HG03064 (cell line): ENCODE results near the gene FBXO7.

Experiments
- ATAC-seq: cut with Tn5 transposase; IDR thresholded peaks from one replicate; pipeline ENCODE4 v1.9.1; 2021; ENCODE audit warnings: low read depth; ENCODE audit not compliant: unreplicated experiment

The FBXO7 gene

DNA sequence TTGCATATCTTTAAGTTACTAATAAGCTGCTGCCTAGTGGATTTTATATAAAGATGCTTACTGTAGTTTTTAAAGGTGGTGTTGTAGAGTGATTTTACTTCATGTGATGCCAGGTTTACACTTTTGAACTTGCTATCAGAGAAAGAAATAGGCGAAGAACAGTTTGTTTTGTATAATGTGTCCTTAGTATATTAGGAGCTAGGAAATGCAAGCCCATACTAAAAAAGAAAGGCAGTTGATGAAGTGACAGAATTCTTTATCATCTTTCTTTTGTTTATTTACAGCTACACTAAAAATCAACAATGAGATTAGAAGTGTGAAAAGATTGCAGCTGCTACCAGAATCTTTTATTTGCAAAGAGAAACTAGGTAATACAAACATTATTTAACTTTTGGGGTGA lies 12.8 kb downstream of the FBXO7 start:
- ATAC-seq = no peak

DNA sequence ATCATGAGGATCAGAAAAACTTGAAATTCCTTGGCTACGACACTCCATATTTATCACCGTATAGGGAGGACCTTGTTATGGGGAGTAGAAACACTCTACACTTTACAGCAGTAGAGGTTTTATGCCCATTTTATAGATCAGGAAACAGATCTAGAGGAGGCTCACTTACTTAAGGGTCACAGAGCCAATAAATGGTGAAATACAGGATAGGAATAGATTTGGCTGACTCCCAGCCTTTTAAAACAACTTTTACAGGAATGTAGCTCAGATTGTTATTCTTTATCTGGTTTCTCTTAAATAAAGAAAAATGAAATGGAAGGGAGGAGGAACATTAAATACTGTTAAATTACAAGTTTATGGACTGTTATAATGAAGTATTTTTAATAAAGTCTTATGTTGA lies 14.8 kb downstream of the FBXO7 start:
- no peak for ATAC-seq

DNA sequence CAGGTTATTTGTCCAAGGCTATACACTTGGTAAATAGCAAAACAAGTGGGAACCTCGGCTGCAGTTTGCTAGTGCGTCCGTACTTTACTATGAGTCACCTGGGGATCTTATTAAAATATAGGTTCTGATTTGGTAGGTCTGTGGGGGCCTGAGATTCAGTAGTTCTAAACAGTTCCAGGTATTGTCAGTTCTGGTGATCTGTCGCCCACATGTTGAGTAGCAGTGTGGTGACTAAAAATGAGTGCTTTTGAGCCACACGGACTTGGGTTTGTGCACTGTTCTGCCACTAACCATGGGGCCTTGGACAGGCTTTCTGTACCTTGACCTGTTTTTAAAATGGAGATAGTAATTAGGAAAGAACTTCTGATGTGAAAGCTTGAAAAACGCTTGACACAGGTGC lies 15.7 kb downstream of the FBXO7 start:
- ATAC-seq = no peak

DNA sequence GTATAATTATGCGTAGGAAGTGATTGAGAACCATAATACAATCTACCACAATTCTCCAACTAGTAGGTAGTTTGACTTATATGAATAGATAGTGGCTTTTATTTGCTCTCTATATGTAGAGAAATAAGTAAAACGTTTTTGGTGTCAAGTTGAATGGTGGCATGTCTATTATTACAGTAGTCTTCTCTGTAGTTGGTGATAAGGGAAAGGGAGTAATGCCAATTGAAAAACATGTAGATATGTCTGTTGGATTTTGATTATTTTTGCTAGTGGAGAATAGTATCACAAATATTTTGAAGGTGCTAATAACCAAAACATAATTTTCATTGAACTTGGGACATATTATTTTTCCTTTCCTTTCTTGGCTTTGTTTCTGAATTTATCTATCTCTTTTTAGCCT lies 17.5 kb downstream of the FBXO7 start:
- ATAC-seq = no peak

DNA sequence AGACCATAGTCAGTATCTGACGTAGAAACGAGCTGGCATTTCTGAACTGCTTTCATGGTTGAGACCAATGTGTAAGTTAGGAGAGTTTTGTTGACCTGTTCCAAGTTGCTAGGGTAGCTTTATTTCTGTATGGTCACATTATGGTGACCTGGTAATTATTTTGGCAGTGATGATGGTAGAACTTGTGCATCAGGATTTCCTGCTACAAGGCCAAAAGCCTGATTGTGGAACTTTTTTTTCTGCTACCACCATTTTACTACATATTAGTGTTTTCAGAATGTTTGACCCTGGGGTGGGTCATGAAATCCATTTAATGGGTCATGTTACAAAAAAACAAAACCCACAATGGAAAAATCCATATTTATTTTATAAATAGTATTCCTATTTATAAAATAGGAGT lies 18.9 kb downstream of the FBXO7 start:
- no peak for ATAC-seq

DNA sequence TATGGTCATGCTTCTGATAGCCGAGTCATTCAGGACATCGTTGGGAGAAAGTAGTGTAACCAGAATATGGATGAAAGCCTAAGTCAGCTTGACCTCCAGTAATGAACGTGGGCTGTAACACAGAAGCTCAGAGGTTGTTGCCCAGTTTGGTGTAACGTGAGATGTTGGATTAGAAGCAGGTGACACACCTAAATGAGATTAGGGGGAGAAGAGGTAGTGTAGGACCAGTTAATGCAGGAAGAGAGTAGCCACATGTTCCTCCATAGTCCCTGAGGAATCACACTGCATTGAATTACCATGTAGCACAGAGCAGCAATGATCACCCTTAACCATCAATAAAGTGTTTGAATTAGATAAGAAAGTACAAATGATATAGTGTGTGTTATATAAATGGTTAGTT lies 20.4 kb downstream of the FBXO7 start:
- ATAC-seq = no peak

DNA sequence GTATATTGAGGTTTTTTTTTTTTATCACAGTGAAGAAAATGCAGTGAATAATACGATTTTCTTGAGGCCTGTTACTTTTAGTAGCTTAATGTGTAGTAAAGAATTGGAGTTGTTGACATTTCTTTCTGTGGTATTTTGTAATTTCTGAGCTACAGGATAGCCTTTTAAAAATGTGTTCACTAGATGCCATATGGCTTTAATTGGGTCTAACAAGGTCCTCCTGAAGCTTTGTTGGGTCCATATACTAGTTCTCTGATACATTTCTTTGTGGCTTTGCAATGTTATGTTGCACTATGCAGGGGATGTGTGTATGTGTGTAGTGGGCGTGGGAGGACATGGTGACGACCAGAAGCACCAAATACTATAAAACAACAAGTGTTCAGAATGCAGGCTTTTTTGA lies 25.1 kb downstream of the FBXO7 start:
- no peak for ATAC-seq

DNA sequence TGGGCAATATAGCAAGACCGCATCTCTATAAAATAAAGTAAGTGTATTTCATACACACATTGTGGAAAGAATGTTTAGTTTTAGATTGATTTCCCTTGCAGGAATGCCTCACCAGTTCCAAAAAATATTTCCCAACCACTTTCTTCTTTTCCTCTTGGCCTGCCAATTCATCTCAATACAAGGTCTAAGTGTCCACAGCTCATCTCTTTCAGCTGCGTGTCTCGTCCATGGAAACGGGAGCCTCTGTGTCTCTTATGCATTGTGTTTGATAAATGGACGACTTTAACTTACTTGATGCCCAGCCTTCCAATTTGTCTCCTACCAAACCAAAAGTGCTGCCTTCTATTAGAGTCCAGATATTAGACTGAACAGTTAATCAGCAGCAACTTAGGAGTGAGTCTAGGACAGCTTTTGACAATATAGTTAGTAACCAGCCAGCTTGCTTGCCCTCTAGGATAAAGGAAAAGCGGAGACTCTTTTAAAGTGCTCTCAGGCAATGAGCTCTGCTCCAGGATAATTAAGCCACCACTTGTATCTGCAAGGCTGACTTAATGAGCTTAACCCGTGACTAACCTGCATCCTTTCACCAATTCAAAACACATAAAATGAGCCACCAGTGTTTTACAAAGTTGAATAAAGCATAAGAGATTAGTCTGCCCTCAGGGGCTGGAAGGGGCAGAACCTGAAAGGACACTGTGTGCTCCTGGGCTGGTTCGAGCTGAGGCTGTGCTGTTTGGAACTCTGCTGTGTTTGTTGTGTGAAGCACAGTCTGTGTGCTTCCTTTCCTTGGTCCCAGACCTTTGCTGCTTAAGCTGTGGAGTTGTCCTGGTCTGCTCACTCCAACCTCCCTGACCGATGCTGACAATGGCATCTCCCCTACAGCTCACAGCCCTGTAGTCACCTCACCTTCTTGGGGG lies 27.5 kb downstream of the FBXO7 start:
- no peak for ATAC-seq

DNA sequence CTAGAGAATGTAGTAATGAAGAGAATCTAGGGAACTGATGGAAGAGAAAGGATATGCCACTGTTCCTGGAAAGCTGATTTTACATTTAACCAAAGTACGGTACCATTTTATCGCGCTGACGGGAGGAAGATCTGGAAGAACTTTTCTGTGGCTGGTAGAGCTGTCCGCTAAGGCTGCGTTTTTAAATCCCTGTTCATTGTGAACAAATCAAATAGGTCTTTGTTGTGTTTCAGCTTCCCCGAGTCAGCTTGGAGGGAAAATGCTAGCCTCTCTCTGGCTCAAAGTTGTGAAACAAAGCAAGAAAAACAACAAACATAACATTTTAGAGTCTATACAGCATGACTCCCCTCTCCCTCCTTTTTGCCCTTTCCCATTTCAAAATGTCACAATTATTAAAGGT lies 34.4 kb downstream of the FBXO7 start:
- no peak for ATAC-seq

DNA sequence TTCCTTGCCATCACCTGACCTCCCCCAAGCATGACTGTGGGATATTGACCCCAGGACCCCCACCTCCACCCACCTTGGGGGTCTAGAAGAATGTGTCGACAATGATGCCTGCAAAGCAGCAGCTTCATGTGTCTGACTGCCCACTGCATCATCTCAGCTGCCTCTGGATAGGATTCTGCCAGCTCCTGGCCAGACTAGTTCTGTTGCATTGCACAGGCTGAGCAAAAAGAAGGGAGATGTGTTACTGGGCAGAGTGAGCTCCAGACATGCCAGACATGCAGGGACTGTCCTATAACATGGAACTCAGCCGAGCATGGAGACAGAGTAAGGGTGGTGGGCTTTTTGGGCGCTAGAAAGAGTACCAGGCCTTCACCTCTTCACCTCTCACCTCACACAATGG lies 36.7 kb downstream of the FBXO7 start:
- ATAC-seq = no peak

DNA sequence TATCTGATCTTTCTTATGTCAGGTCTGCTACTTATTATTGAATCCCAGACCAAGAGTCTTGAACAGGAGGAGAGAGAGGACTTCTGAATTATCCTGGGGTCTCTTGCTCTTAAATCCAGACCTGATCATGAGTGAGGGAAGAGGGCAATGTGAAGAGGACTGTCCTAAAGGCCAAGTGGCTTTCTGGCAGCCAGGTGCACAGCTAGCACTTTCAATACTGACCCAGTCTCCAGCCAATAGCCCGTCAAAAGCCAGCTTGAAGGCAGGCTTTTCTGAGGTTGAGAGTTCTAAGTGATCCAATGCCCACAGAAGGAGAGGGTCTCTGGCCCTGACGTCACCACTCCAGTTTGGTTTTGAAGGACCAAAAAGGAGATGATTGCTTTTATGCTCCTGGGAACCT lies 37.2 kb downstream of the FBXO7 start:
- no peak for ATAC-seq

DNA sequence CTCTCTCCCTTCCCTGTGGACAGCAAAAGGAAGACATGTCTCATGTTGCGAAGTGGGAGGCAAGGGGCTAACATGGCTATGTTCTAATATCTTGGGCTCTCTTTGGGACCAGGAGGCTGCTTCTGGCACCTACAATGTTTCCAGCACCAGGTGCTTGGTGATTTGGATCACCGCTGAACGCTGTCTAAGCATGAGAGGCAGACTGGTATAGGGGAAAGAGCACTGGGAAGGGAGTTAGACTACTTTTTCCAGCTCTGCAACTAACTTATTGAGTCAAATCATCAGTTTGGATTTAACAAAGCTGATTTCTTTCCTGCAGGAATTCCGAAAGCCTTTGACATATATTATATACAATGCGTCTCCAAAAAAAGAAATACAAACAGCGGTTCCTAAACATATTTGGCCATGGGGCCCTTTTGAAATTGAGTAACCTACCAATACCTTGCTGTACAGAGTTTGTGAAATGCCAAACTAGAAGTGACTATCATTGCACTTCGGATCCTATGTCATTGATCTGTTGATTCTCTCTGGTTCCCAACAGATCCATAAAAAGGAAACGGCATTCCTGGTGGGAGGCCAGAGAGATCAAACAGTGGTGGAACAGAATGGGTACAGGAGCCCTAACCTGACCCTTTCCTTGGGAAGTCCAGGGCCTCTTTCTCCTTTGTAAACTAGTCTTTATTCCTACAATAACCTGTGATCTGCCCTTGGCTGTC lies 37.8 kb downstream of the FBXO7 start:
- ATAC-seq = no peak

DNA sequence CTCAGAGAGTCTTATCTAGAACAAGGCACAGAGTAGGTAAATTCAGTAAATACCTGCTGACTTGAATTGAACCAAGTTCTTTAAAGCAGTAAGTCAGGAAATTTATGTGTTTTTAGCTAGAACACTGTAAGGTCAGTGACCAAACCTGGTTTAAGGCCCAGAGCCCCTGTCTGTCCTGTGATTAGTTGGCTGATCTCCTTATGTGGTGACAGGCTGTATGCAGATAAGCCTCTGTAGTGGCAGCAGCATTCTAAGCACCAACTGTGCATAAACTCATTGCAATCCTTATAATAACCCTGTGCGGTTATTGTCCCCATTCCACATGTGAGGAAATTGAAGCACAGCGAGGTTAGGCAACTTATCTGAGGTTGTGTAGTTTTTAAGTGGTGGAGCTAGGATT lies 40.5 kb downstream of the FBXO7 start:
- ATAC-seq = no peak

DNA sequence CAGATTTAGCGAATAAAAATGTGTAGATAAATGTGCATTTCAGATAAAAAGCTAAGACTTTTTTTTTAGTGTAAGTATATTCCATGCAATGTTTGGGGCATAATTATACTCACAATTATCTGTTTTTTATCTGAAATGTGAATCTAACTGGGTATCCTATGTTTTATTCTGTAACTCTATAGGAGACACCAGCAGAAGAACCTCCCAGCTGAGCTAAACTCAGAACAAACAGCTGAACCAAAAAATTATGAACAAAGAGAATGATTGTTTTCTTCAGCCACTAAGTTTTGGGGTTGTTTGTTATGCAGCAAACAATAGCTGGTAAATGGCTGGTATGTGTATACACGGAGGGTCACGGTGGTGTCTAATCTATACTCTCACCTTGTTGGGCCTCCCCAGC lies 42.9 kb downstream of the FBXO7 start:
- no peak for ATAC-seq

DNA sequence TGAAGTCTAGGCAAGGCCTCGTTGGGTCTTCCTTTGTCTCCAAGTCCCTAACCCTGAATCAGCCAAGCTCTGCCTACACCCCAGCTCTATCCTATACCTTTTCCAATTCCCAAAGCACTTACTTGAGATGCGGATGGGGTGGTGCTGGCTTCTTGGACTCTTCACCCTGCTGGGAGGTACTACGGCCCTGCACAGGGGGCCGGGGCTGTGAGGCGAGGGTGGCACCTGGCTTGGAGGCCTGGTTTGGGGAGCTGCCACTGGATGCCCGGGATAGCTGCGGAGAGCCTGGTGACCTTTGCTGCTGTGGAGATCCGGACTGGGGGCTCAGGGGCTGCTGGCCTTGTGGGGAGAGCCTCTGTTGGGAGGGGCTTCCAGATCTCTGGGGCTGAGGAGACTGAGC lies 43.3 kb downstream of the FBXO7 start:
- ATAC-seq = no peak

DNA sequence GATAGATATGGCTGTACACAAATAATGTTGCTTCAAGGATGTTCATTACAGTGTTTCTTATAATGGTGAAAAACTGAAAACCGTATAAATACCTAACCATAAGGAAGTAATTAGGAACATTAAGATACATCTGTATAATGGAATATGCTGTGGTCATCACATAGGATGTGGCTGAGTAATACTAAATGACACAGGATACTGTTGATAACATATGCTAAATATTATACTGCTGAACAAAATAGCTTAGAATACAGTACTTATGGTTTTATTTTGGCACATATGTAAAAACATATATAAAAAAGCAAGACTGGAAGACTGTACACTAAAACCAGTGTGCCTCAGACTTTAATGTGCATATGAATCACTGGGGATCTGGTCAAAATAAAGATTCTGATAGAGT lies 43.8 kb downstream of the FBXO7 start:
- ATAC-seq = no peak

DNA sequence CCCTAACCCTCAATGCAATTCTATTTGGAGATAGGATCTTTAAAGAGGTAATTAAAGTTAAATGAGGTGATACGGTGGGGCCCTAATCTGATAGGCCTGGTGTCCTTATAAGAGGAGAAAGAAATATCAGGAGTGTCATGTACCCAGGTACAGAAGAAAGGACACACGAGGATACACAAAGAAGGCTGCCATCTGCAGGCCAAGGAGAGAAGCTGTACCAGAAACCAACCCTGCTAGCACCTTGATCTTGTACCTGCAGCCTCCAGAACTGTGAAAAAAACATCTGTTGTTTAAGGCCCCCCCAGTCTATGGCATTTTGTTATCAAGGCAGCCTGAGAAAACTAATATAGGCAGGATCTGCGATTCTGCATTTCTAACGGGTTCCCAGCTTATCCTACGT lies 44.2 kb downstream of the FBXO7 start:
- ATAC-seq = no peak

DNA sequence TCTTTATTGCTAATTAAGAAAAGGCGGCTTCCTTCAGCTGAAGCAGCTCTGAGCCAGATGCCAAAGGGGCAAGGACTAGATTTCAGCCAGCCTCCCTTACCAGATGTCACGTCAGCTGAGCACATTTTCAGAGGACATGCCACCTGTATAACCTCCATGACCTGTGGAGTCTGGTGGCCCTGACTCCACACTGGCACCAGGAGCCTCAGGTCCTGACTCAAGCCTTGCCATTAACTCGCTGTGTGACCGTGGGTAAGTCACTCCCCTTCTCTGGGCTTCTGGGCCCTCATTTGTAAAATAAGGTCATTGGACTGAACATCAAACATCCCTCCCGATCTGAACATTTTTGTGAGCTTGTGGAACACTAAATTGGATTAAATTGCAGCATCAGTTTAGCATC lies 46.0 kb downstream of the FBXO7 start:
- no peak for ATAC-seq

DNA sequence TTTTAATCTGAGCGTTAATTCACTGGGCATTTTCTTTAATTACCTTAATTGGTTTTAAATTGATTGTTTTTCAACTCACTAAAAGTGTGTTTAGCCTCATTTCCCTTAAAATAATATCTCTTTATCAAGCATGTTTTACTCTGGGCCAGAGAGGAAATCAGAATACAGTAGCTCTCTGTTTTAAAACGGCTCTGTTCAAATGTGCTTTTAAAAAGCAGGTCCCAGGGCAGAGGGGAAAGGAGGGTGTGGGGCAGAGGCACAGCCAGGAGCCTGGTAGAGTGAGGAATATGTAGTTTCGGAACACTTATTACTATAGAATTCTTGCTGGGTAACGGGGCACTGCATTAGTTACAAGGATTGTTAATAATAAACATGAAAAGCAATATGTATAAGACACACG lies 47.6 kb downstream of the FBXO7 start:
- ATAC-seq = no peak

DNA sequence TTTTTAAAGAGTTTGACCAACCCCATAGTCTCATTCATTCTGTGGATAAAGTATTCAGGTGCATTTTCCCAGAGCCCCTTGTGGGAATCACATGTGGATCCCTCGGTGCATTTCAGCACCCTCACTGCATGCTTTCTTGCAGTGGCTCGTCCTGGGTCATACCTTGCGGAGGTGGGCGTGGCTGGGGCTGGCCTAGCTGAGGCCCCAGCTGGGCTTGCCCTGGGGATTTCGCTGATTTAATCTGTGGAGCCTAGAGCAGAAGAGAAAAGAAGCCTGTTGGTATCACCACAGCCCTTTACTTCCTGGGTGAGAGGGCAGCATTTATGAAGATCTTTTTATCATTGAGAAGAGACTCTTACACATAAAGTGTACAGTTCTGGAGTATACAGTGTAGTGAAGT lies 53.1 kb downstream of the FBXO7 start:
- no peak for ATAC-seq

DNA sequence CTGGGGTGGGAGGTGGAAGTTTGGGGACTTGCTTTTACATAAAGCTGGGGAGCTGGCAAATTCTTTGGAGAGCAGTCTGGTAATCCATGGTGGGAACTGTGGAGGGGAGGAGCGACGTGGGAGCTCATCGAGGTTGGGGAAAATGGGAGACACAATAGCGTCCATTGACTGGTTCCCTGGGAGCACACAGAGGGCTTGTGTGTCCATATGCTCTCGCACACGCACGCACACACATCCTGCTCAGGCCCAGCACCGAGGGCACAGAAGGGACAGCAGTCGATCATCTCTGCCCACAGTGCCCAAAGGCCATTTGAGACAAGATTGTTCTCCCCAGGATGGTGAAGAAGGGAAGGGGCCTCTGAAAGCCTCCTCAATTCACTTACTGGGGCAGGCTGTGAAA lies 53.7 kb downstream of the FBXO7 start:
- ATAC-seq = no peak
